HK-2 (cell line): Measurements from ENCODE around the gene MARK3.

Experiments used
- DNase-seq: peaks from one replicate; pipeline ENCODE4 v3.0.0-alpha.2; 2018; ENCODE audit not compliant: unreplicated experiment

Gene MARK3

DNA sequence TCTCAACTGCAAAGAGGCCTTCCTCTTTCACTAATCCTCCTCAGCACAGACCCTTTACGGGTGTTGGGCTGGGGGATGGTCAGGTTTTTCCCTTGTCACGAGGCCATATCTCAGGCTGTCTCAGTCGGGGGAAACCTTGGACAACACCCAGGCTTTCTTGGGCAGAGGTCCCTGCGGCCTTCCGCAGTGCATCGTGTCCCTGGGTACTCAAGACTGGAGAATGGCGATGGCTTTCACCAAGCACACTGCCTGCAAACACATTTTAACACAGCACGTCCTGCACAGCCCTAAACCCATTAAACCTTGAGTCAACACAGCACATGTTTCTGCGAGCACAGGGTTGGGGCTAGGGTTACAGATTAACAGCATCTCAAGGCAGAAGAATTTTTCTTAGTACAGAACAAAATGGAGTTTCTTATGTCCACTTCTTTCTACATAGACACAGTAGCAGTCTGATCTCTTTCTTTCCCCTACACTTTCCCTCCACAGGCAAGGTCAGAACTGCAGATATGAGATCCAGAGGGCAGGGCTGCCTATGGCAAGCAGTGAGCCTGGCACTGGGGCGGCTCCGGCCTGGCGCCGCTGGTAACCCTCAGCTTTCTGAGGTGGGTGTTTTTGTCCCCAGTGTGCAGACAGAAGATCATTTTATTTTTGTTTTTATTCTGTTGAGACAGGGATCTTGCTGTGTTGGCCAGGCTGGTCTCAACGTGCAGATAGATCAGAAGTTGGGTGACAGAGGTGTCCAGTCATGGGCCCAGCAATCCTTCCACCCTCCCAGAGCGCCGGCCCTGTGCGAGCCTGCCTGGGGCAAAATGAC lies 140.4 kb downstream of the MARK3 start:
- peak; percentile 60 for DNase-seq

- no peak for DNase-seq
These were observed 141.2 kb downstream of the MARK3 start for GRCh38 chr14:103526247-103526913.

- no peak for DNase-seq
These were observed 141.7 kb downstream of the MARK3 start for GRCh38 chr14:103526914-103527248.

- peak; percentile 59 for DNase-seq
These were observed 142.4 kb downstream of the MARK3 start for GRCh38 chr14:103527408-103528145.

DNA sequence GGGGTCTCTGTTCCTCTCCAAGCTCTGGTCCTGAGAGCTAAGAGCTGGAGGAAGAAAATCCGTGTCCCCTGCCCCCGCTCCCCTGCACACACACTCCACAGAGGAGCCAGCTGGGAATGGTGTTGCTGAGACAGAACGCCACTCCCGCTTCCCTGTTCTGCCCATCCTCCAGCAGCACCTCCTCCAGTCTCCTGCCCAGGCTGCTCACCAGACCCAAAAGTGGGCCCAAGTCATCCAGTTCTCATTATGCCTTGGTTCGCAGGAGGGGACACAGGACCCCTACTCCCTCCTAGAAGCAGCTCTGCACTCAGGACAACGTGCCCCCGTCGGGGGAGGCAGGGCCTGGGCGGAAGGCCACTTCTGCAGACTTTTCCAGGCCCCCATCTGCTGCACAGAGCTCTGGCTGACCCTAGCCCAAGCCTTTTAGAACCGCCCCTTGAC lies 143.0 kb downstream of the MARK3 start:
- peak; percentile 47 for DNase-seq

GRCh38 chr14:103528587-103529382 lies 143.6 kb downstream of the MARK3 start, which contains the start of gene TRMT61A:
TSS of gene TRMT61A (plus strand) at chr14:103529196. CDS start at chr14:103529979, 783 bp downstream.
- DNase-seq: peak; percentile 90

GRCh38 chr14:103529383-103530365 lies 144.5 kb downstream of the MARK3 start:
- DNase-seq: no peak

DNA sequence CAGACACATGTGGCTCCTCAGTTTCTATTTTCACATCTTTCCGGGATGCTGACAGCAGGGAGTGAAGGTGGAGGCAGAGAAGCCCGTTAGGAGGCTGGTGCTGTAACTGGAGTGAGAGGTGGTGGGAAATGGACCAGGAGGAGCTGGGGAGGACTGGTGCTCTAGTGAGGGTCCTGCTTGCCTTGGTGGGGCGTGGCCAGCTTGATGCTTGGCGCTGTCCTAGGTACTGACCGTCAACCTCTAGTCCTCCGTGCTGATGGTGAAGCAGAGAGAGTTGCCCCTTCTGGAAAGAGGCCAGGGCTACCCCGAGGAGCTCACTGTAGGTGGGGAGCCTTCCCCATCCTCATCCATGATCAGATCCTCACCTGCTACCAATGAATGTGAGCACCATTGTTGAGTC lies 145.2 kb downstream of the MARK3 start:
- DNase-seq: no peak

DNA sequence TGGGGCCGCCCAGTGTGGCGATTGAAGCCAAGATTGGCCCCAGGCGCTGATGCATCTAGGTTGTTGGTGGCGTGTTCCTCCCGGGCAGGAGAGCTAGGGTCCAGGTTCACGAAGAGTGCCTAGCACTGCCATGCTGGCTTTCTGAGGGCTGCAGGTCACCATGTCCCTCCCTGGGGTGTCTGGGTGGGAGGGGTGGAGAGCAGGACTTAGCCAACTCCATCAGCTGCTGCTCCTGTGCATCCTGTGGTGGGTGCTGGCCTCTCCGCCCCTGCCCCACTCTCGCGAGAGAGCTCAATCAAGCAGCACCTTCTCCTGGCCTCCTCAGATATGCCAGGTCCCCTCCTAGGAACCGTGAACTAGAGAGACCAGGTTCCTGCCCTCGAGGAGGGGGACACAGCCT lies 145.6 kb downstream of the MARK3 start:
- no peak for DNase-seq

- DNase-seq: no peak
These were observed 146.4 kb downstream of the MARK3 start for GRCh38 chr14:103531421-103532215.

- no peak for DNase-seq
These were observed 147.3 kb downstream of the MARK3 start for GRCh38 chr14:103532216-103533136.

GRCh38 chr14:103533137-103533998 lies 148.2 kb downstream of the MARK3 start:
- no peak for DNase-seq

DNA sequence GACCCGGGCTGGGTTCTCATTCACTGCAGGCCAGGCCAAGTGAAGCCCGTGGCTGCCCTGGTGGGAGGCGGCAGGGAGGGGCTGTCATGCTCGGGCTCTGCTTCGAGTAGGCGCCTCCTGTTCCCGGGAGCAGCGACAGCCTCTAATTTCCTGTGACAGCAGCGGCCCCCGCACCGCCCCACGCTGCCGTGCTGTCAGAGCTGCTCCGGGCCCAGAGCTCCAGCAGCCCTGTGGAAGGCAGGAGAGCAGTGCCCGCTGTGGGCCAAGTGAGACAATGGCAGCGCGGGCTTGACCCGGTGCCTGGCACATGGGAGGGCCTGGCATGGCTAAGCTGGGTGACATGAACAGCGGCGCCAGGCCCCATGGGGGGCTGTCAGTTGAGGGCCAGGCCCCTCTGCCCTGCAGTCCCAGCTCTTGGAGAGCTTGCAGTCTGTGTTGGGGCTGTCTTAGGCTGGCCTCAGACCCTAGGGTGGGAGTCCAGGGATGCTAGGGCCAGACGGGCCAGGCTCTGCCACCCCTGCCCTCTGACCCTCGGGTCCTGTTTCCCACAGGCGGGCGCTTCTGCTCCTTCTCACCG lies 148.9 kb downstream of the MARK3 start:
- no peak for DNase-seq

GRCh38 chr14:103534576-103535061 lies 149.4 kb downstream of the MARK3 start:
- no peak for DNase-seq

GRCh38 chr14:103535081-103535890 lies 150.1 kb downstream of the MARK3 start:
- DNase-seq: no peak

DNA sequence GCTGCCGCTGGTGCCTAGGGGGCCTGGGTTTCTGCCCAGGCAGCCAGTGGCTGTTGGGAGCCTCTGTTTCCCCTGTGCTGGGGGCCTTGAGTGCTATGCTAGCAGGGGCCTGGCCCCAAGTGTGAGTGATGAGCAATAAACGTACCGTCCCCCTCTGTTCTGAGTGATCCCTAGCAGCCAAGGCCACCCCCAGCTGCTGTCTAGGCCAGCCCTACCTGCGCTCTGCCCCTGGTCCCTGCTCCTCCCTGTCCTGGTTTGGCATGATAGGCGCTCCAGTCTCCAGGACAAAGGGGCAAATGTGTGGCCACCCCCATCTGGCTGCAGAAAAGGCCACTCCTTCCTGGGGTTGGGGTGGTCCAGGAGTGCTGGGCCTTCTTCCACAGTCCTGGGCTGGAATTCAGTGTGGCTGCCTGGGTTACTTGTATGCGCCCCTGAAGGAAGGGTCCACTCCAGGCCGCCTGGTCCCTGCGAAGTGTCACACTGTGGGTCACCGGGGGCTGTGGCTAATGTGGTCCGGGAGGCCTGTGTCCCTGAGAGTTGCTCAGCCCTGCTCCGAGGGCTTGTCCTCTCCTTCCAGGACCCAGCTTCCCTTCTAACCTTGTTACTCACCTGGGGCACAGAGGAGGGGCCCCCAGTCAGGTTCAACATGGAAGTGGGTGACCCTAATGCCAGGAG lies 150.8 kb downstream of the MARK3 start:
- no peak for DNase-seq
